ENCODE data around the gene CYP39A1.

The CYP39A1 gene

GRCh38 chr6:46688966-46689335, 36.3 kb upstream of the CYP39A1 start:
- CTCF ChIA-PET: no interaction called here

GRCh38 chr6:46688117-46688965, 35.7 kb upstream of the CYP39A1 start:
- ChIA-PET POLR2A (ENCODE audit: low non-redundant PET) (no interaction called here), CTCF (no interaction called here)
- no peak for DNase-seq (ENCODE audit: low spot score)
- no peak for TF ChIP-seq CTCF (conservative IDR thresholded peaks at IDR 0.05; ENCODE audit: low read depth)
- no peak overlapping the region for H3K27ac ChIP-seq

More at GRCh38 chr6:46688966-46689335, 36.3 kb upstream of the CYP39A1 start:
- no peak overlapping the region for H3K27ac ChIP-seq
- TF ChIP-seq CTCF (conservative IDR thresholded peaks at IDR 0.05; ENCODE audit: low read depth): no peak
- DNase-seq (ENCODE audit: low spot score): no peak
- POLR2A ChIA-PET (ENCODE audit: low non-redundant PET): no interaction called here

GRCh38 chr6:46687619-46688097, 35.0 kb upstream of the CYP39A1 start, which contains the start of gene TDRD6:
Gene TDRD6, plus strand, starts transcription at chr6:46687885. Its CDS starts 244 bp downstream, at chr6:46688129.
- POLR2A ChIA-PET (ENCODE audit: low non-redundant PET): no interaction called here
- TF ChIP-seq CTCF (conservative IDR thresholded peaks at IDR 0.05; ENCODE audit: low read depth): no peak
- CTCF ChIA-PET: no interaction called here
- DNase-seq (ENCODE audit: low spot score): no peak
- no peak within 1 kb of the TSS for H3K27ac ChIP-seq

GRCh38 chr6:46684771-46685170, 32.2 kb upstream of the CYP39A1 start:
- ChIA-PET CTCF (no interaction called here), POLR2A (ENCODE audit: low non-redundant PET) (no interaction called here)
- TF ChIP-seq CTCF (conservative IDR thresholded peaks at IDR 0.05; ENCODE audit: low read depth): no peak
- no peak overlapping the region for H3K27ac ChIP-seq
- DNase-seq (ENCODE audit: low spot score): peak; percentile 10

- H3K27ac ChIP-seq: no peak overlapping the region
- 0 out of 2 replicates have a peak, but pooled peaks have one; percentile 8 for TF ChIP-seq CTCF (conservative IDR thresholded peaks at IDR 0.05; ENCODE audit: low read depth)
- DNase-seq (ENCODE audit: low spot score): peak; percentile 9
- POLR2A ChIA-PET (ENCODE audit: low non-redundant PET): no interaction called here
- CTCF ChIA-PET: interaction anchor here (0.6 to 0.8 kb wide), 5 partner anchors 19 to 1633 kb away, joined by 3 to 4 read pairs (median 4); no protein-coding TSS in a partner anchor
Observed at GRCh38 chr6:46677314-46677654, 24.7 kb upstream of the CYP39A1 start.

- no peak for TF ChIP-seq CTCF (conservative IDR thresholded peaks at IDR 0.05; ENCODE audit: low read depth)
- POLR2A ChIA-PET (ENCODE audit: low non-redundant PET): no interaction called here
- DNase-seq (ENCODE audit: low spot score): no peak
- no peak overlapping the region for H3K27ac ChIP-seq
- CTCF ChIA-PET: interaction anchor here (0.6 to 0.8 kb wide), 3 partner anchors 21 to 1633 kb away, joined by 3 to 4 read pairs (median 4); no protein-coding TSS in a partner anchor
Observed at GRCh38 chr6:46676604-46677313, 24.1 kb upstream of the CYP39A1 start.

Data from RWPE1 (cell line).